CD14-positive monocyte (primary cell): ENCODE data around the gene ZNFX1. TPM values are rescaled to one million over a fixed set of nuclear protein-coding genes. Genes with fewer than 3 reads are reported as not detected.

Experiments used
- DNase-seq, 3 donors: peaks; one replicate each; pipeline ENCODE4 v3.0.0-alpha.2; 2011 to 2022
- H2AFZ ChIP-seq: 2 replicates; pipeline ENCODE4 v1.6.0; 2012; ENCODE audit warnings: mild to moderate bottlenecking, low read depth, low read length, inconsistent platforms; ENCODE audit not compliant: insufficient read depth, poor library complexity, severe bottlenecking
- H3K27ac ChIP-seq, 2 donors: 1 replicate in 1 of 2; 2 replicates in 1 of 2; pipeline ENCODE4 v1.5.1; 2012 to 2013; ENCODE audit warnings: low read length in 2 of 2, control low read depth in 1 of 2, inconsistent platforms in 1 of 2, low read depth in 1 of 2, mild to moderate bottlenecking in 1 of 2
- H3K27me3 ChIP-seq, 2 donors: one replicate each; pipeline versions ENCODE4 v1.6.0 to v1.6.1; 2011 to 2013; ENCODE audit warnings: low read length in 2 of 2; ENCODE audit not compliant: control insufficient read depth in 2 of 2, insufficient read depth in 2 of 2
- H3K36me3 ChIP-seq, 2 donors: replicated peaks in 1 of 2; 1 replicate in 1 of 2; 2 replicates in 1 of 2; pipeline versions ENCODE4 v1.5.1 to v1.6.1; 2012 to 2013; ENCODE audit warnings: low read length in 2 of 2, control low read depth in 1 of 2, inconsistent platforms in 1 of 2, mild to moderate bottlenecking in 1 of 2; ENCODE audit not compliant: insufficient read depth in 2 of 2, control insufficient read depth in 1 of 2
- H3K4me1 ChIP-seq, 2 donors: 1 replicate in 1 of 2; 2 replicates in 1 of 2; pipeline versions ENCODE4 v1.5.1 to v1.6.1; 2012 to 2013; ENCODE audit warnings: low read length in 2 of 2, control low read depth in 1 of 2, inconsistent platforms in 1 of 2, mild to moderate bottlenecking in 1 of 2, moderate library complexity in 1 of 2; ENCODE audit not compliant: insufficient read depth in 2 of 2, control insufficient read depth in 1 of 2
- H3K4me2 ChIP-seq: replicated peaks from 2 replicates; pipeline ENCODE3; 2012; ENCODE audit warnings: low read length, moderate library complexity, mild to moderate bottlenecking; ENCODE audit not compliant: poor library complexity, severe bottlenecking; ENCODE audit errors: extremely low read depth
- H3K4me3 ChIP-seq, 3 experiments: fragments of 200-600 bp in 1 of 3; sonication (generic) in 1 of 3; replicated peaks in 1 of 3; 1 replicate in 2 of 3; 2 replicates in 1 of 3; pipeline ENCODE4 v1.5.1; 2011 to 2013; ENCODE audit warnings: low read length in 3 of 3, mild to moderate bottlenecking in 3 of 3, control low read depth in 2 of 3, low read depth in 2 of 3, inconsistent platforms in 1 of 3, moderate library complexity in 1 of 3
- H3K79me2 ChIP-seq: 2 replicates; pipeline ENCODE4 v1.6.0; 2012; ENCODE audit warnings: mild to moderate bottlenecking, control low read depth, inconsistent platforms, low read length, moderate library complexity; ENCODE audit not compliant: insufficient read depth
- H3K9ac ChIP-seq: 2 replicates; pipeline ENCODE4 v1.6.0; 2017; ENCODE audit warnings: low read length, mild to moderate bottlenecking; ENCODE audit not compliant: insufficient read depth, poor library complexity, severe bottlenecking
- H3K9me3 ChIP-seq, 2 donors: replicated peaks in 1 of 2; 1 replicate in 1 of 2; 2 replicates in 1 of 2; pipeline versions ENCODE4 v1.5.1 to v1.6.1; 2012 to 2013; ENCODE audit warnings: low read length in 2 of 2, control low read depth in 1 of 2; ENCODE audit not compliant: control insufficient read depth in 1 of 2, insufficient read depth in 1 of 2
- H4K20me1 ChIP-seq: 2 replicates; pipeline ENCODE4 v1.6.0; 2012; ENCODE audit warnings: mild to moderate bottlenecking, low read length, control low read depth, moderate library complexity; ENCODE audit not compliant: insufficient read depth
- H3K27ac Mint-ChIP-seq, 7 donors: one replicate each; pipeline ENCODE4 v1.8.0; 2020; ENCODE audit warnings: mild to moderate bottlenecking in 7 of 7, mixed read lengths in 7 of 7, moderate library complexity in 6 of 7, inconsistent platforms in 2 of 7
- H3K27me3 Mint-ChIP-seq, 3 donors: one replicate each; pipeline ENCODE4 v1.8.0; 2021 to 2022; ENCODE audit warnings: low read depth in 3 of 3, mild to moderate bottlenecking in 3 of 3, mixed read lengths in 3 of 3, moderate library complexity in 3 of 3, inconsistent platforms in 1 of 3
- H3K36me3 Mint-ChIP-seq, 2 donors: one replicate each; pipeline ENCODE4 v1.8.0; 2020; ENCODE audit warnings: mixed read lengths in 2 of 2, inconsistent platforms in 1 of 2, mild to moderate bottlenecking in 1 of 2
- H3K4me1 Mint-ChIP-seq: one replicate; pipeline ENCODE4 v1.8.0; 2020; ENCODE audit warnings: mild to moderate bottlenecking, mixed read lengths
- H3K4me3 Mint-ChIP-seq, 2 donors: one replicate each; pipeline ENCODE4 v1.8.0; 2020; ENCODE audit warnings: mild to moderate bottlenecking in 2 of 2, mixed read lengths in 2 of 2, moderate library complexity in 1 of 2
- H3K9me3 Mint-ChIP-seq, 7 donors: one replicate each; pipeline ENCODE4 v1.8.0; 2020 to 2022; ENCODE audit warnings: mixed read lengths in 7 of 7, mild to moderate bottlenecking in 6 of 7, moderate library complexity in 6 of 7, inconsistent platforms in 2 of 7
- WGBS: methylation state at CpG from one replicate; pipeline ENCODE4 v1.1.5; 2013; ENCODE audit warnings: missing lambda C conversion rate; ENCODE audit not compliant: insufficient coverage; 5-methylcytosine and 5-hydroxymethylcytosine counted together
- intact Hi-C, 2 donors: fragments of 100-400 bp; cut with micrococcal nuclease; formaldehyde crosslinking; loops; one replicate each; pipeline versions ENCODE4 v1.15.0 to v1.15.1; 2023
- polyA plus RNA-seq, 3 donors: library from polyadenylated mRNA; depleted of rRNA in 1 of 3; unstranded in 2 of 3; stranded (reverse) in 1 of 3; fragments of 300-500 nt in 2 of 3; fragments of >200 nt in 1 of 3; fragmentation: Illumina TruSeq in 2 of 3; gene quantifications; 1 replicate in 2 of 3; 2 replicates in 1 of 3; pipeline ENCODE4 v1.2.3, GENCODE V29; 2012 to 2021
- TF ChIP-seq, protein P1 (sequence below): fragments of 200-600 bp; IDR thresholded peaks from one replicate; pipeline ENCODE4 v1.8.0; 2022; ENCODE audit warnings: antibody characterized with exemption, mild to moderate bottlenecking

Gene ZNFX1
- polyA plus RNA-seq, 3 donors = 11.4 to 23.2 (median 13.3) TPM

DNA sequence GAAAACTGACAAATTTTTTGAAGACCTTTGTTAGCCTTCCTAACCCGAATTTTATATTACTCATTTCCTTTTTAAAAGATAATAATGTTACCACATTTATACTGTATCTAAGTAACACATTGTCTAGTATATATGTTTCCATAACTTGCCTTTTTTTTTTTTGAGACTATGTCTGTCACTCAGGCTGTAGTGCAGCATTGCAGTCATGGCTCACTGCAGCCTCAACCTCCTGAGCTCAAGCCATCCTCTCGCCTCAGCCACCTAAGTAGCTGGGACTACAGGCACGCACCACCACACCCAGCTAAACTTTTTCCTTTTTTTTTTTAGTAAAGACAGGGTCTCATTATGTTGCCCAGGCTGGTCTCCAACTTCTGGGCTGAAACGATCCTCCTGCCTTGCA, 18.6 kb downstream of the ZNFX1 start:
- no peak overlapping the region for H3K4me3 ChIP-seq
- H3K9me3 ChIP-seq = no peaks in the 10 kb centered on the region
- Mint-ChIP-seq H3K27ac (no peak overlapping the region), H3K36me3 (peaks cover 80 to 98% of the 10 kb centered on the region in 2 donors), H3K4me3 (no peak overlapping the region), H3K9me3 (peaks cover 0 to 4% (median 0%) of the 10 kb centered on the region in 7 donors), H3K27me3 (peaks cover 0 to 5% (median 0%) of the 10 kb centered on the region in 3 donors), H3K4me1 (no peaks in the 10 kb centered on the region)
- no peaks in the 10 kb centered on the region for H3K27me3 ChIP-seq
- H3K36me3 ChIP-seq = peaks cover 90 to 97% of the 10 kb centered on the region in 2 donors
- intact Hi-C loops = no loop called here
- no peak overlapping the region for H3K4me2 ChIP-seq
- 50% methylated on average over 2 of the region's 4 CpGs for WGBS
- H3K4me1 ChIP-seq = no peaks in the 10 kb centered on the region
- no peak for DNase-seq
- H3K79me2 ChIP-seq = peaks cover 10% of the 10 kb centered on the region
- no peak overlapping the region for H3K27ac ChIP-seq
- no peak overlapping the region for H3K9ac ChIP-seq
- H2AFZ ChIP-seq = no peak overlapping the region
- peaks cover 75% of the 10 kb centered on the region for H4K20me1 ChIP-seq
- TF ChIP-seq, protein P1, sequence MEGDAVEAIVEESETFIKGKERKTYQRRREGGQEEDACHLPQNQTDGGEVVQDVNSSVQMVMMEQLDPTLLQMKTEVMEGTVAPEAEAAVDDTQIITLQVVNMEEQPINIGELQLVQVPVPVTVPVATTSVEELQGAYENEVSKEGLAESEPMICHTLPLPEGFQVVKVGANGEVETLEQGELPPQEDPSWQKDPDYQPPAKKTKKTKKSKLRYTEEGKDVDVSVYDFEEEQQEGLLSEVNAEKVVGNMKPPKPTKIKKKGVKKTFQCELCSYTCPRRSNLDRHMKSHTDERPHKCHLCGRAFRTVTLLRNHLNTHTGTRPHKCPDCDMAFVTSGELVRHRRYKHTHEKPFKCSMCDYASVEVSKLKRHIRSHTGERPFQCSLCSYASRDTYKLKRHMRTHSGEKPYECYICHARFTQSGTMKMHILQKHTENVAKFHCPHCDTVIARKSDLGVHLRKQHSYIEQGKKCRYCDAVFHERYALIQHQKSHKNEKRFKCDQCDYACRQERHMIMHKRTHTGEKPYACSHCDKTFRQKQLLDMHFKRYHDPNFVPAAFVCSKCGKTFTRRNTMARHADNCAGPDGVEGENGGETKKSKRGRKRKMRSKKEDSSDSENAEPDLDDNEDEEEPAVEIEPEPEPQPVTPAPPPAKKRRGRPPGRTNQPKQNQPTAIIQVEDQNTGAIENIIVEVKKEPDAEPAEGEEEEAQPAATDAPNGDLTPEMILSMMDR = no peak

DNA sequence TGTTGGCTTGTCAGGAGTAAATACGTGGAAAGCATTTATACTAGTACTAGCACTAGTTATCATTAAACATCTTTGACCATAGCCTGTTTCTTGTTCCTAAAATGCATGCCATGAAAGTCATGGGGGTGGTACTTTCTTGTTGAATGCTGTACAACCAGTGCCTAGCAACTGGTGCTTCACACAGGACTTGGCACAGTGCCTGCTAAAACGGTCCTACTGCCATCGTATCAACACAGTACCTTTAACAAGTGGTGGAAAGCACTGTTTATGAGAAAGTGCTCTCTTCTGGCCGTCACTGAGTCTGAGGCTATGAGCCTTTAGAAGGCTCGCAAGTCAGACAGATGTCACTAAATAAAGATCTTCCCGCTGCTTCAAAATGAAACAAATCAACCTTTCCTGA, 21.6 kb downstream of the ZNFX1 start:
- Mint-ChIP-seq H3K27ac (no peak overlapping the region), H3K4me1 (no peaks in the 10 kb centered on the region), H3K27me3 (peaks cover 0 to 3% (median 0%) of the 10 kb centered on the region in 3 donors), H3K9me3 (peaks cover 0 to 2% (median 0%) of the 10 kb centered on the region in 7 donors), H3K4me3 (no peak overlapping the region), H3K36me3 (peaks cover 84 to 98% of the 10 kb centered on the region in 2 donors)
- H3K4me1 ChIP-seq = no peaks in the 10 kb centered on the region
- H3K79me2 ChIP-seq = no peaks in the 10 kb centered on the region
- no peak overlapping the region for H3K4me2 ChIP-seq
- DNase-seq = no peak
- no peak overlapping the region for H3K27ac ChIP-seq
- no peaks in the 10 kb centered on the region for H3K9me3 ChIP-seq
- H4K20me1 ChIP-seq = peaks cover 65% of the 10 kb centered on the region
- intact Hi-C loops = no loop called here
- TF ChIP-seq, protein P1 = no peak
- no peak overlapping the region for H2AFZ ChIP-seq
- no peak overlapping the region for H3K4me3 ChIP-seq
- 79% methylated on average over 3 of the region's 6 CpGs for WGBS
- no peak overlapping the region for H3K9ac ChIP-seq
- H3K27me3 ChIP-seq = no peaks in the 10 kb centered on the region
- peaks cover 92 to 97% of the 10 kb centered on the region in 2 donors for H3K36me3 ChIP-seq
